HCT116 (cell line): ENCODE measurements around the gene KMT2C. TPM values are rescaled to one million over a fixed set of nuclear protein-coding genes. Genes with fewer than 3 reads are reported as not detected.
"Not testable (repeated sequence)": the region's sequence is repeated elsewhere in the genome, so short reads cannot be mapped to it uniquely, and the experiment has no call there.

ENCODE experiments used
- ATAC-seq: fragments of 200-7000 bp; cut with Tn5 transposase; 2 replicates; pipeline ENCODE4 v1.9.1; 2020; ENCODE audit warnings: mild to moderate bottlenecking, moderate library complexity
- BruUV-seq: library from RNA; stranded (reverse); fragments of 400-500 nt; replicated peaks from 2 replicates; lab custom pipeline; 2021; lab: Mats Ljungman, UMichigan
- CTCF ChIA-PET: fragments of 300-600 bp; sonication (Branson Sonifier 250); formaldehyde crosslinking; loops from one replicate; lab custom pipeline; 2021; ENCODE audit warnings: antibody characterized with exemption; lab: Charles Lee
- POLR2A ChIA-PET: fragments of 300-600, 350-600 bp; sonication (Branson Sonifier 250); formaldehyde crosslinking; loops from one replicate; lab custom pipeline; 2021; ENCODE audit warnings: antibody characterized with exemption; lab: Charles Lee
- RAD21 ChIA-PET, 2 experiments: fragments of 300-600 bp; sonication (Branson Sonifier 250); formaldehyde crosslinking; loops; one replicate each; lab custom pipeline; 2023; ENCODE audit warnings: low total read pairs in 2 of 2; ENCODE audit not compliant: uncharacterized antibody in 2 of 2, unreplicated experiment in 2 of 2, low non-redundant PET in 1 of 2; lab: Charles Lee
- DNase-seq: peaks from one replicate; pipeline ENCODE4 v3.0.0-alpha.2; 2010; ENCODE audit warnings: low read depth, low spot score
- H2AFZ ChIP-seq: fragments of 200-600 bp; shearing (Covaris generic), sonication (generic); 2 replicates; pipeline ENCODE4 v1.6.1; 2017; ENCODE audit warnings: low read depth, mixed run types, mixed read lengths, antibody characterized with exemption, low read length; ENCODE audit not compliant: poor library complexity, severe bottlenecking
- H3K27ac ChIP-seq: 2 replicates; pipeline ENCODE4 v1.5.1; 2012; ENCODE audit warnings: low read depth, low read length
- H3K27me3 ChIP-seq: fragments of 200-600 bp; sonication (generic); 2 replicates; pipeline ENCODE4 v1.6.1; 2016; ENCODE audit warnings: mixed run types, low read length, mixed read lengths; ENCODE audit not compliant: insufficient read depth
- H3K36me3 ChIP-seq, 2 experiments: fragments of 200-500 bp in 1 of 2; fragments of 200-600 bp in 1 of 2; sonication (Bioruptor generic) in 1 of 2; sonication (generic) in 1 of 2; 2 replicates each; pipeline versions ENCODE4 v1.5.1 to v1.6.1; 2014 to 2016; ENCODE audit warnings: low read length in 2 of 2, inconsistent platforms in 1 of 2, mixed read lengths in 1 of 2, mixed run types in 1 of 2; ENCODE audit not compliant: insufficient read depth in 2 of 2, control insufficient read depth in 1 of 2
- H3K4me1 ChIP-seq, 2 experiments: fragments of 200-600 bp in 1 of 2; sonication (generic) in 1 of 2; 2 replicates each; pipeline versions ENCODE4 v1.5.1 to v1.6.1; 2012 to 2017; ENCODE audit warnings: low read length in 2 of 2, inconsistent platforms in 1 of 2, mild to moderate bottlenecking in 1 of 2, mixed read lengths in 1 of 2, mixed run types in 1 of 2, moderate library complexity in 1 of 2; ENCODE audit not compliant: insufficient read depth in 2 of 2, control insufficient read depth in 1 of 2
- H3K4me2 ChIP-seq: fragments of 200-600 bp; sonication (generic); 2 replicates; pipeline ENCODE4 v1.6.1; 2017; ENCODE audit warnings: mixed run types, low read length, mixed read lengths
- H3K4me3 ChIP-seq, 2 experiments: fragments of 200-600 bp in 1 of 2; sonication (generic) in 1 of 2; replicated peaks in 1 of 2; 2 replicates each; pipeline ENCODE4 v1.5.1; 2011 to 2016; ENCODE audit warnings: low read length in 2 of 2, control low read depth in 1 of 2, low read depth in 1 of 2, mild to moderate bottlenecking in 1 of 2, mixed read lengths in 1 of 2, mixed run types in 1 of 2
- H3K79me2 ChIP-seq: fragments of 200-600 bp; sonication (generic); 2 replicates; pipeline ENCODE4 v1.6.1; 2017; ENCODE audit warnings: mild to moderate bottlenecking, mixed run types, low read length, moderate library complexity, mixed read lengths; ENCODE audit not compliant: insufficient read depth
- H3K9ac ChIP-seq: fragments of 200-600 bp; sonication (generic); 2 replicates; pipeline ENCODE4 v1.6.1; 2016; ENCODE audit warnings: low read length, mixed read lengths
- H3K9me2 ChIP-seq: fragments of 200-600 bp; sonication (generic), shearing (Covaris generic); 2 replicates; pipeline ENCODE4 v1.6.1; 2017; ENCODE audit warnings: mixed run types, mild to moderate bottlenecking, moderate library complexity; ENCODE audit not compliant: insufficient read depth
- H3K9me3 ChIP-seq, 2 experiments: fragments of 200-500 bp in 1 of 2; fragments of 200-600 bp in 1 of 2; sonication (Bioruptor generic) in 1 of 2; sonication (generic) in 1 of 2; 2 replicates each; pipeline ENCODE4 v1.6.1; 2014 to 2017; ENCODE audit warnings: low read length in 2 of 2, mixed read lengths in 2 of 2, inconsistent platforms in 1 of 2, low read depth in 1 of 2, mild to moderate bottlenecking in 1 of 2, mixed run types in 1 of 2, moderate library complexity in 1 of 2; ENCODE audit not compliant: control insufficient read depth in 1 of 2, insufficient read depth in 1 of 2
- H4K20me1 ChIP-seq: fragments of 200-600 bp; sonication (generic), shearing (Covaris generic); 2 replicates; pipeline ENCODE4 v1.6.1; 2017; ENCODE audit warnings: mixed run types, mild to moderate bottlenecking, moderate library complexity; ENCODE audit not compliant: insufficient read depth
- ELF1 ChIP-seq: IDR thresholded peaks from 2 replicates; pipeline ENCODE4 v1.6.1; 2012; ENCODE audit warnings: low read depth, borderline replicate concordance
- EZH2 ChIP-seq: fragments of 200-600 bp; sonication (generic); IDR thresholded peaks from 2 replicates; pipeline ENCODE4 v1.6.1; 2017; ENCODE audit warnings: antibody characterized with exemption, mixed run types
- JUND ChIP-seq: IDR thresholded peaks from 2 replicates; pipeline ENCODE4 v1.6.1; 2012
- MAX ChIP-seq: IDR thresholded peaks from 2 replicates; pipeline ENCODE4 v1.6.1; 2012
- POLR2A ChIP-seq: IDR thresholded peaks from 2 replicates; pipeline ENCODE4 v1.7.0; 2011; ENCODE audit warnings: borderline replicate concordance; ENCODE audit not compliant: insufficient read depth, insufficient read length; ENCODE audit errors: extremely low read depth
- POLR2AphosphoS5 ChIP-seq: IDR thresholded peaks from 2 replicates; pipeline ENCODE4 v1.6.1; 2011; ENCODE audit warnings: mild to moderate bottlenecking, low read depth, low read length, moderate library complexity
- REST ChIP-seq: IDR thresholded peaks from 2 replicates; pipeline ENCODE4 v1.6.1; 2012; ENCODE audit warnings: low read depth
- SRF ChIP-seq: IDR thresholded peaks from 2 replicates; pipeline ENCODE4 v1.6.1; 2012; ENCODE audit warnings: low read depth
- ZFX ChIP-seq: fragments of 450-650 bp; IDR thresholded peaks from 2 replicates; pipeline ENCODE4 v1.6.1; 2017
- ZNF274 ChIP-seq: fragments of 200-500 bp; sonication (Bioruptor generic); IDR thresholded peaks from 2 replicates; pipeline ENCODE4 v1.6.1; 2014; ENCODE audit warnings: mild to moderate bottlenecking, low read depth, low read length, inconsistent platforms
- intact Hi-C: fragments of 100-400 bp; cut with micrococcal nuclease; formaldehyde crosslinking; loops from 2 replicates; pipeline ENCODE4 v1.10.0; 2022
- total RNA-seq: library from RNA; stranded (reverse); gene quantifications from one replicate; pipeline ENCODE4 v1.2.1, GENCODE V29; 2021; ENCODE audit not compliant: unreplicated experiment

Gene KMT2C
- total RNA-seq, 1 experiment from 2014 or later = 22.9 TPM

GRCh38 chr7:152442330-152442835, 6.6 kb upstream of the KMT2C start:
- BruUV-seq = no TSS peak
- POLR2A ChIA-PET = no interaction called here
- Histone ChIP-seq H4K20me1 (no peaks in the 10 kb centered on the region), H3K4me2 (no peak overlapping the region), H3K36me3 (no peaks in the 10 kb centered on the region), H3K9me2 (no peaks in the 10 kb centered on the region), H3K27ac (no peak overlapping the region), H3K4me1 (peaks cover 0 to under 1% of the 10 kb centered on the region in 2 experiments; a peak in 2 of 4 replicates), H2AFZ (no peak overlapping the region), H3K27me3 (no peaks in the 10 kb centered on the region), H3K9ac (no peak overlapping the region), H3K79me2 (no peaks in the 10 kb centered on the region), H3K9me3 (no peaks in the 10 kb centered on the region), H3K4me3 (no peak overlapping the region)
- CTCF ChIA-PET = no interaction called here
- ATAC-seq = no peak
- DNase-seq = no peak
- RAD21 ChIA-PET = no interaction called here
- TF ChIP-seq JUND = no peak
- no peak for TF ChIP-seq ZFX
- no peak for TF ChIP-seq POLR2A
- no peak for TF ChIP-seq SRF
- no peak for TF ChIP-seq ELF1
- no peak for TF ChIP-seq EZH2
- TF ChIP-seq POLR2AphosphoS5 = no peak
- TF ChIP-seq ZNF274 = no peak
- TF ChIP-seq REST = no peak
- TF ChIP-seq MAX = no peak
- intact Hi-C loops = no loop called here

GRCh38 chr7:152441810-152442209, 6.0 kb upstream of the KMT2C start:
- H3K4me3 ChIP-seq, H3K79me2 ChIP-seq, H3K27ac ChIP-seq, H3K36me3 ChIP-seq, H3K27me3 ChIP-seq, POLR2A ChIA-PET, ATAC-seq, DNase-seq, intact Hi-C loops, H3K4me2 ChIP-seq, BruUV-seq, H3K9me2 ChIP-seq, H3K9ac ChIP-seq, RAD21 ChIA-PET, H3K4me1 ChIP-seq, H4K20me1 ChIP-seq, CTCF ChIA-PET, H3K9me3 ChIP-seq, H2AFZ ChIP-seq: not testable (repeated sequence)

- H3K79me2 ChIP-seq, H4K20me1 ChIP-seq, RAD21 ChIA-PET, H3K27ac ChIP-seq, CTCF ChIA-PET, H3K27me3 ChIP-seq, H3K9ac ChIP-seq, DNase-seq, intact Hi-C loops, H3K4me2 ChIP-seq, H3K36me3 ChIP-seq, BruUV-seq, H3K9me2 ChIP-seq, H2AFZ ChIP-seq, POLR2A ChIA-PET, H3K4me3 ChIP-seq, H3K9me3 ChIP-seq, H3K4me1 ChIP-seq, ATAC-seq: not testable (repeated sequence)
Observed at GRCh38 chr7:152441168-152441567, 5.4 kb upstream of the KMT2C start.
